Cardiac septum (tissue), 1 donor: ENCODE measurements around the gene GPR61. TPM values are rescaled to one million over a fixed set of nuclear protein-coding genes. Genes with fewer than 3 reads are reported as not detected.
A peak's percentile ranks its signal among the peaks of the same experiment; 100 is the strongest.

ENCODE experiments used
- DNase-seq: peaks from one replicate; pipeline ENCODE4 v3.0.0-alpha.2; 2020; ENCODE audit warnings: low spot score
- intact Hi-C: fragments of 100-400 bp; cut with DNase I; formaldehyde crosslinking; loops from one replicate; pipeline ENCODE4 v1.14.0; 2022
- long read RNA-seq: library from polyadenylated mRNA; unstranded; transcript quantifications from one replicate; pipeline ENCODE4 v2.0.0, GENCODE V29; 2021
- total RNA-seq: library from RNA; stranded (reverse); fragmentation: NEBNext Ultra II Directional; extraction: Animal tissue kit (Norgen Biotek cat#: 25700); gene quantifications from one replicate; pipeline ENCODE4 v1.2.1, GENCODE V29; 2021
- donor health status: DM: no; HTN: no; CAD: no.

The GPR61 gene
- 0.13 TPM for total RNA-seq
- long read RNA-seq, result 0 reads

GRCh38 chr1:109539676-109540075, at the start of gene GPR61:
TSS of gene GPR61 (plus strand) at chr1:109539872. CDS start at chr1:109543023, 3,151 bp downstream.
- DNase-seq, result no peak
- intact Hi-C loops, result no loop called here

GRCh38 chr1:109490029-109490933, 49.4 kb upstream of the GPR61 start:
- no peak for DNase-seq
- intact Hi-C loops, result no loop called here

- intact Hi-C loops, result no loop called here
- no peak for DNase-seq
Measured at GRCh38 chr1:109490934-109491302, 48.8 kb upstream of the GPR61 start.

- intact Hi-C loops, result no loop called here
Measured at GRCh38 chr1:109491372-109491771, 48.3 kb upstream of the GPR61 start.

GRCh38 chr1:109492779-109493178, 46.9 kb upstream of the GPR61 start:
- intact Hi-C loops, result no loop called here
- no peak for DNase-seq

More at GRCh38 chr1:109491372-109491771, 48.3 kb upstream of the GPR61 start:
- DNase-seq, result no peak

GRCh38 chr1:109493227-109493626, 46.4 kb upstream of the GPR61 start:
- intact Hi-C loops, result no loop called here
- no peak for DNase-seq

- peak; percentile 96 for DNase-seq
- intact Hi-C loops, result loop anchor here (1.0 kb wide), 1 partner anchor 38 kb away; no protein-coding TSS in a partner anchor
Measured at GRCh38 chr1:109493805-109494539, 45.7 kb upstream of the GPR61 start, which contains the start of gene CYB561D1. TSS of gene CYB561D1 (plus strand) at chr1:109494094. CDS start at chr1:109494140, 46 bp downstream.

- no peak for DNase-seq
- intact Hi-C loops, result no loop called here
Measured at GRCh38 chr1:109495738-109496137, 43.9 kb upstream of the GPR61 start.

GRCh38 chr1:109497449-109498160, 42.1 kb upstream of the GPR61 start:
- intact Hi-C loops, result no loop called here
- no peak for DNase-seq

GRCh38 chr1:109498161-109498801, 41.4 kb upstream of the GPR61 start:
- DNase-seq, result no peak
- intact Hi-C loops, result no loop called here

- intact Hi-C loops, result no loop called here
- no peak for DNase-seq
Measured at GRCh38 chr1:109499081-109499480, 40.6 kb upstream of the GPR61 start.

- DNase-seq, result no peak
- intact Hi-C loops, result no loop called here
Measured at GRCh38 chr1:109499661-109500536, 39.8 kb upstream of the GPR61 start.

- intact Hi-C loops, result no loop called here
- DNase-seq, result no peak
Measured at GRCh38 chr1:109500941-109501381, 38.7 kb upstream of the GPR61 start.

- intact Hi-C loops, result no loop called here
- DNase-seq, result no peak
Measured at GRCh38 chr1:109501644-109502363, 37.9 kb upstream of the GPR61 start.

GRCh38 chr1:109502364-109502851, 37.3 kb upstream of the GPR61 start:
- intact Hi-C loops, result no loop called here
- DNase-seq, result no peak

- intact Hi-C loops, result no loop called here
- no peak for DNase-seq
Measured at GRCh38 chr1:109503935-109504334, 35.7 kb upstream of the GPR61 start.

GRCh38 chr1:109504974-109505373, 34.7 kb upstream of the GPR61 start:
- DNase-seq, result no peak
- intact Hi-C loops, result no loop called here
